ENCODE measurements around the gene ADCY6. TPM values are rescaled to one million over a fixed set of nuclear protein-coding genes. Genes with fewer than 3 reads are reported as not detected.

ADCY6 gene
- total RNA-seq, 1 experiment from 2014 or later = 48.3 TPM

- H3K27me3 ChIP-seq (ENCODE audit: insufficient read depth, low read depth) = no peaks in the 10 kb centered on the region
- no peaks in the 10 kb centered on the region for H3K9me3 ChIP-seq (ENCODE audit: insufficient read depth, low read depth)
- intact Hi-C loops (cut with micrococcal nuclease; ENCODE audit: unreplicated experiment) = no loop called here
- CTCF ChIA-PET = interaction anchor here (0.6 kb wide), 1 partner anchor 91 kb away, joined by 3 read pairs; no protein-coding TSS in a partner anchor
- peaks cover 33% of the 10 kb centered on the region for H3K4me1 ChIP-seq (replicated peaks; ENCODE audit: insufficient read depth)
- H3K9me2 ChIP-seq (ENCODE audit: insufficient read depth) = no peaks in the 10 kb centered on the region
- no peak overlapping the region for H3K27ac ChIP-seq
- no peaks in the 10 kb centered on the region; the same call in 1 of the 2 replicates for H4K20me1 ChIP-seq (ENCODE audit: insufficient read depth)
- H3K4me3 ChIP-seq = no peak overlapping the region
- no peak overlapping the region for H2AFZ ChIP-seq
- no peaks in the 10 kb centered on the region for H3K36me3 ChIP-seq (ENCODE audit: low read depth)
- POLR2A ChIA-PET (ENCODE audit: unreplicated experiment) = interaction anchor here (0.6 to 1.5 kb wide), 2 partner anchors 10 to 73 kb away, joined by 5 to 27 read pairs; partner anchors contain the start of gene ADCY6
- no peak for TF ChIP-seq EZH2 (IDR thresholded peaks at IDR 0.05; ENCODE audit: low read depth)
- no peak for TF ChIP-seq CTCF (conservative IDR thresholded peaks at IDR 0.05)
- no peak for DNase-seq
- H3K79me2 ChIP-seq (ENCODE audit: low read depth) = peaks cover 17% of the 10 kb centered on the region
- BruUV-seq (replicated peaks) = no TSS peak
- H3K4me2 ChIP-seq = no peak overlapping the region
- H3F3A ChIP-seq (ENCODE audit: insufficient read depth, low read depth) = peaks cover 15% of the 10 kb centered on the region; the same call in 1 of the 2 replicates
Measured at GRCh38 chr12:48779869-48780268, 9.0 kb downstream of the ADCY6 start.

- POLR2A ChIA-PET (ENCODE audit: unreplicated experiment) = no interaction called here
- TF ChIP-seq CTCF (conservative IDR thresholded peaks at IDR 0.05) (no peak), EZH2 (IDR thresholded peaks at IDR 0.05; ENCODE audit: low read depth) (no peak)
- H3K27ac ChIP-seq = no peak overlapping the region
- H3F3A ChIP-seq (ENCODE audit: insufficient read depth, low read depth) = peaks cover 15% of the 10 kb centered on the region; the same call in 1 of the 2 replicates
- 0 out of 2 replicates have a peak, but pooled peaks cover 2% of the 10 kb centered on the region for H3K36me3 ChIP-seq (ENCODE audit: low read depth)
- no TSS peak for BruUV-seq (replicated peaks)
- CTCF ChIA-PET = no interaction called here
- H3K9me3 ChIP-seq (ENCODE audit: insufficient read depth, low read depth) = no peaks in the 10 kb centered on the region
- H3K27me3 ChIP-seq (ENCODE audit: insufficient read depth, low read depth) = no peaks in the 10 kb centered on the region
- no peak overlapping the region for H3K4me2 ChIP-seq
- peaks cover 10% of the 10 kb centered on the region for H3K79me2 ChIP-seq (ENCODE audit: low read depth)
- H3K4me3 ChIP-seq = no peak overlapping the region
- no peak for DNase-seq
- intact Hi-C loops (cut with micrococcal nuclease; ENCODE audit: unreplicated experiment) = no loop called here
- no peaks in the 10 kb centered on the region; the same call in 1 of the 2 replicates for H4K20me1 ChIP-seq (ENCODE audit: insufficient read depth)
- no peaks in the 10 kb centered on the region for H3K9me2 ChIP-seq (ENCODE audit: insufficient read depth)
- H2AFZ ChIP-seq = no peak overlapping the region
- H3K4me1 ChIP-seq (replicated peaks; ENCODE audit: insufficient read depth) = peaks cover 31% of the 10 kb centered on the region
Measured at GRCh38 chr12:48777501-48778400, 11.1 kb downstream of the ADCY6 start.

GRCh38 chr12:48776956-48777355, 11.9 kb downstream of the ADCY6 start:
- no peak for DNase-seq

More at GRCh38 chr12:48776956-48777355, 11.9 kb downstream of the ADCY6 start:
- peaks cover 9% of the 10 kb centered on the region; the same call in 1 of the 2 replicates for H3F3A ChIP-seq (ENCODE audit: insufficient read depth, low read depth)
- H4K20me1 ChIP-seq (ENCODE audit: insufficient read depth) = no peaks in the 10 kb centered on the region; the same call in 1 of the 2 replicates
- peaks cover 10% of the 10 kb centered on the region for H3K79me2 ChIP-seq (ENCODE audit: low read depth)
- no peak overlapping the region for H3K4me3 ChIP-seq
- no TSS peak for BruUV-seq (replicated peaks)
- H3K27me3 ChIP-seq (ENCODE audit: insufficient read depth, low read depth) = no peaks in the 10 kb centered on the region
- H3K4me2 ChIP-seq = no peak overlapping the region
- peaks cover 6% of the 10 kb centered on the region; the same call in 1 of the 2 replicates for H3K36me3 ChIP-seq (ENCODE audit: low read depth)
- no peak overlapping the region for H2AFZ ChIP-seq
- H3K9me2 ChIP-seq (ENCODE audit: insufficient read depth) = no peaks in the 10 kb centered on the region
- POLR2A ChIA-PET (ENCODE audit: unreplicated experiment) = no interaction called here
- TF ChIP-seq CTCF (conservative IDR thresholded peaks at IDR 0.05) = no peak
- TF ChIP-seq EZH2 (IDR thresholded peaks at IDR 0.05; ENCODE audit: low read depth) = no peak
- H3K27ac ChIP-seq = no peak overlapping the region
- peaks cover 23% of the 10 kb centered on the region for H3K4me1 ChIP-seq (replicated peaks; ENCODE audit: insufficient read depth)
- CTCF ChIA-PET = no interaction called here
- no peaks in the 10 kb centered on the region for H3K9me3 ChIP-seq (ENCODE audit: insufficient read depth, low read depth)
- intact Hi-C loops (cut with micrococcal nuclease; ENCODE audit: unreplicated experiment) = no loop called here
